HL-60 (cell line): Measurements from ENCODE around the gene NAALADL2.

ENCODE experiments used
- CTCF ChIP-seq: IDR thresholded peaks from one replicate; pipeline ENCODE4 v1.5.1; 2011; ENCODE audit warnings: low read length, control low read depth, inconsistent platforms; ENCODE audit not compliant: insufficient read depth
- GABPA ChIP-seq: IDR thresholded peaks from 2 replicates; pipeline ENCODE4 v1.6.1; 2012; ENCODE audit warnings: low read depth
- POLR2AphosphoS5 ChIP-seq: IDR thresholded peaks from 2 replicates; pipeline ENCODE4 v1.6.1; 2012; ENCODE audit warnings: low read depth
- SPI1 ChIP-seq: IDR thresholded peaks from 2 replicates; pipeline ENCODE4 v1.6.1; 2012; ENCODE audit warnings: low read depth, mild to moderate bottlenecking, borderline replicate concordance
- TF ChIP-seq, protein P1 (sequence below): IDR thresholded peaks from 2 replicates; pipeline ENCODE4 v1.6.1; 2012; ENCODE audit warnings: low read depth; ENCODE audit not compliant: insufficient replicate concordance

- TF ChIP-seq CTCF: no peak
- no peak for TF ChIP-seq POLR2AphosphoS5
- TF ChIP-seq, protein P1, sequence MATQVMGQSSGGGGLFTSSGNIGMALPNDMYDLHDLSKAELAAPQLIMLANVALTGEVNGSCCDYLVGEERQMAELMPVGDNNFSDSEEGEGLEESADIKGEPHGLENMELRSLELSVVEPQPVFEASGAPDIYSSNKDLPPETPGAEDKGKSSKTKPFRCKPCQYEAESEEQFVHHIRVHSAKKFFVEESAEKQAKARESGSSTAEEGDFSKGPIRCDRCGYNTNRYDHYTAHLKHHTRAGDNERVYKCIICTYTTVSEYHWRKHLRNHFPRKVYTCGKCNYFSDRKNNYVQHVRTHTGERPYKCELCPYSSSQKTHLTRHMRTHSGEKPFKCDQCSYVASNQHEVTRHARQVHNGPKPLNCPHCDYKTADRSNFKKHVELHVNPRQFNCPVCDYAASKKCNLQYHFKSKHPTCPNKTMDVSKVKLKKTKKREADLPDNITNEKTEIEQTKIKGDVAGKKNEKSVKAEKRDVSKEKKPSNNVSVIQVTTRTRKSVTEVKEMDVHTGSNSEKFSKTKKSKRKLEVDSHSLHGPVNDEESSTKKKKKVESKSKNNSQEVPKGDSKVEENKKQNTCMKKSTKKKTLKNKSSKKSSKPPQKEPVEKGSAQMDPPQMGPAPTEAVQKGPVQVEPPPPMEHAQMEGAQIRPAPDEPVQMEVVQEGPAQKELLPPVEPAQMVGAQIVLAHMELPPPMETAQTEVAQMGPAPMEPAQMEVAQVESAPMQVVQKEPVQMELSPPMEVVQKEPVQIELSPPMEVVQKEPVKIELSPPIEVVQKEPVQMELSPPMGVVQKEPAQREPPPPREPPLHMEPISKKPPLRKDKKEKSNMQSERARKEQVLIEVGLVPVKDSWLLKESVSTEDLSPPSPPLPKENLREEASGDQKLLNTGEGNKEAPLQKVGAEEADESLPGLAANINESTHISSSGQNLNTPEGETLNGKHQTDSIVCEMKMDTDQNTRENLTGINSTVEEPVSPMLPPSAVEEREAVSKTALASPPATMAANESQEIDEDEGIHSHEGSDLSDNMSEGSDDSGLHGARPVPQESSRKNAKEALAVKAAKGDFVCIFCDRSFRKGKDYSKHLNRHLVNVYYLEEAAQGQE: no peak
- no peak for TF ChIP-seq SPI1
- no peak for TF ChIP-seq GABPA
Measured at GRCh38 chr3:175077216-175077615, 218.1 kb downstream of the NAALADL2 start.
